ENCODE measurements around the gene MYL1. TPM values are rescaled to one million over a fixed set of nuclear protein-coding genes. Genes with fewer than 3 reads are reported as not detected.

The MYL1 gene
- total and polyA plus RNA-seq, 2 of the 8 experiments (the other 6 are each of a cell fraction or from before 2014, with no cell fraction given) = not detected

GRCh38 chr2:210287301-210287700 is 27.7 kb downstream of the MYL1 start:
- no peak overlapping the region for H3K27ac ChIP-seq (ENCODE audit: low read depth, low read length)
- no peaks in the 10 kb centered on the region for H3K36me3 ChIP-seq (ENCODE audit: control insufficient read depth in 2 of 4, insufficient read depth in 4 of 4, low read length in 3 of 4)
- H3K56ac ChIP-seq (replicated peaks; ENCODE audit: insufficient read length, low read depth, low read length) = no peak overlapping the region
- H3K79me1 ChIP-seq (ENCODE audit: low read depth, low read length) = no peaks in the 10 kb centered on the region
- H2AK5ac ChIP-seq (ENCODE audit: low read depth, low read length) = no peak overlapping the region
- no peak overlapping the region for H2BK5ac ChIP-seq (ENCODE audit: low read depth, low read length)
- H3K79me2 ChIP-seq (ENCODE audit: control insufficient read depth in 1 of 2, insufficient read depth in 2 of 2, low read length in 2 of 2) = no peaks in the 10 kb centered on the region
- no peak overlapping the region for H2BK120ac ChIP-seq (replicated peaks; ENCODE audit: low read depth, low read length)
- DNase-seq (ENCODE audit: low read depth in 1 of 2, low spot score in 2 of 2) (no peak), FAIRE-seq (no peak)
- no peaks in the 10 kb centered on the region for H3K23me2 ChIP-seq (ENCODE audit: low read depth, low read length)
- no peak overlapping the region for H4K8ac ChIP-seq (ENCODE audit: extremely low read depth, insufficient read depth, low read length)
- H2BK12ac ChIP-seq (ENCODE audit: low read depth, low read length) = no peak overlapping the region
- ChIA-PET POLR2A (ENCODE audit: partially characterized antibody) (no interaction called here), CTCF (ENCODE audit: partially characterized antibody) (interaction anchor here (0.9 to 1.1 kb wide), 2 partner anchors 49 to 56 kb away, joined by 3 read pairs; no protein-coding TSS in a partner anchor)
- H4K20me1 ChIP-seq (replicated peaks in 1 of 2; ENCODE audit: control insufficient read depth in 1 of 2, insufficient read depth in 2 of 2, low read length in 2 of 2) = no peaks in the 10 kb centered on the region
- no peak overlapping the region for H3K18ac ChIP-seq (ENCODE audit: extremely low read depth, low read length)
- no peak overlapping the region for H3K4me3 ChIP-seq (ENCODE audit: extremely low read depth in 1 of 4, insufficient read depth in 2 of 4, low read depth in 3 of 4, low read length in 4 of 4)
- H3K23ac ChIP-seq (ENCODE audit: insufficient read length) = no peak overlapping the region
- H3K4ac ChIP-seq (replicated peaks; ENCODE audit: insufficient read length, low read depth, low read length) = no peak overlapping the region
- no peaks in the 10 kb centered on the region for H3K27me3 ChIP-seq (replicated peaks in 1 of 4; ENCODE audit: control insufficient read depth in 3 of 4, extremely low read depth in 1 of 4, insufficient read depth in 3 of 4, low read length in 3 of 4)
- no peak overlapping the region for H2BK15ac ChIP-seq (ENCODE audit: low read length)
- no peak overlapping the region for H3K14ac ChIP-seq (ENCODE audit: insufficient read length)
- 0 out of 2 replicates have a peak overlapping the region, but pooled peaks have one; percentile 40 for H2AFZ ChIP-seq (ENCODE audit: low read length)
- H4K5ac ChIP-seq (ENCODE audit: insufficient read length, low read depth, low read length) = no peak overlapping the region
- H3K4me1 ChIP-seq (replicated peaks in 1 of 4; ENCODE audit: control insufficient read depth in 3 of 4, insufficient read depth in 4 of 4, low read length in 3 of 4) = no peaks in the 10 kb centered on the region
- no peak overlapping the region for H2BK20ac ChIP-seq (ENCODE audit: low read length)
- H3K9ac ChIP-seq (replicated peaks in 1 of 4; ENCODE audit: extremely low read depth in 1 of 4, low read depth in 3 of 4, low read length in 3 of 4) = no peak overlapping the region
- TF ChIP-seq TEAD4 (IDR thresholded peaks at IDR 0.05; ENCODE audit: low read depth, low read length) (peak; percentile 41; the same call in 1 of the 2 replicates), SP1 (IDR thresholded peaks at IDR 0.05; ENCODE audit: low read depth, low read length) (no peak)
- no peak overlapping the region for H4K91ac ChIP-seq (replicated peaks; ENCODE audit: insufficient read length, low read length)
- H3K4me2 ChIP-seq (ENCODE audit: insufficient read depth in 1 of 2, low read depth in 2 of 2, low read length in 2 of 2) = no peak overlapping the region
- H3K9me3 ChIP-seq (ENCODE audit: insufficient read depth in 2 of 2, low read depth in 1 of 2, low read length in 1 of 2) = no peaks in the 10 kb centered on the region; a peak in 1 of 4 replicates

All from H1 (cell line).